Activated T-helper 1 cell treated with anti-CD3 and anti-CD28 coated beads, Interleukin-2, amount 50 U/mL, for 16 hours (primary cell): Measurements from ENCODE around the gene ZDHHC21.

Experiments used
- DNase-seq, 2 donors: peaks; one replicate each; pipeline ENCODE4 v3.0.0-alpha.2; 2020; ENCODE audit warnings: low read depth in 1 of 2, low spot score in 1 of 2

ZDHHC21 gene, protein sequence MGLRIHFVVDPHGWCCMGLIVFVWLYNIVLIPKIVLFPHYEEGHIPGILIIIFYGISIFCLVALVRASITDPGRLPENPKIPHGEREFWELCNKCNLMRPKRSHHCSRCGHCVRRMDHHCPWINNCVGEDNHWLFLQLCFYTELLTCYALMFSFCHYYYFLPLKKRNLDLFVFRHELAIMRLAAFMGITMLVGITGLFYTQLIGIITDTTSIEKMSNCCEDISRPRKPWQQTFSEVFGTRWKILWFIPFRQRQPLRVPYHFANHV

DNA sequence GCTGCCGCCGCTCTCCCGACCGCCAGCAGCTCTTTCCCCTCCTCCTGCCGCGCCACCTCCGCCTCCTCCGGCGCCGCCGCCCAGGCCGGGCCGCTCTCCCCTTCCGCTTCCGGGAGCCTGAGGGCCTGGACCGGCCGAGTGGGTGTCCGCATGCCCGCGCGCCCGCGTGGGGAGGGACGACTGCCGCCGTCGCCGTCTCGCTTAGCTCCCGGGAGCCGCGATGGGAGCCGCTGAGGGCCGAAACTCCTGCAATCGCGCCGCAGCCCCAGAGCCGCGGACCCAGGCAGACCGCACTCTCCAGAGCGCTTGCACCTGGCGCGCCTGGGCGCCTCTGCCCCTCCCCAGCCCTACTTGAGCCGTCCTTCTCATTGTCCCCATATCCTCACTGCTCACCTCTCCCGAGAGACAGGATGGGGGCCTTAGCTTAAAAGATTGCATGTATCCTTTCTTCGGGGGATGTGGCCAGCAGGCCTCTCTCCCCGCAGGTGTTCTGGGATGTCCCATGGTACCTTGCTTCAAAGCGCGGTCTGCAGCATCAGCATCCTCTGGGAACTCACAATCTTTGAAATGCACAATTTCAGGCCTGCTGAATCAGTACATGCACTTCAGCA, at the start of gene ZDHHC21:
Gene ZDHHC21, minus strand, starts transcription at position 182 of the 611 bp plus-strand sequence. CDS start 19,092 bp downstream, outside the sequence.
- DNase-seq, result peak; percentile 21 to 28

GRCh38 chr9:14741369-14741768, 48.1 kb upstream of the ZDHHC21 start:
- no peak for DNase-seq

DNA sequence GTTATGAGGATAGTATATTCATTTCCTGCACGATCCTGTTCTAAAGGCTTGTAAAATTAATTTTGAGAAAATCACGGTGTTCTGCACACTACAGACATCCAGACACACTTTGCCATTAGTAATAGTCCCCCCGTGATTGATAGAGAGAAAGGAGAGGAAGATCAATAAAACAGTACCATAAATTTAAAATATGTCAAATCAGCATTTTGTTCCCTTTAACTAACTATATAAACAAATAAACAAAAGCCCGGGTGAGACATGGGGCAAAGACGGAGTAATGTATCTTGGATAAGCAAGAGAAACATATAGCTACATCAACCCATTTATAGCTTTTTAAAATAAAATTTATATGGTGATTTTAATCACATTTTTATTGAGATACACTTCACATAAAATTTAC, 39.9 kb upstream of the ZDHHC21 start:
- no peak for DNase-seq

GRCh38 chr9:14731294-14731981, 38.2 kb upstream of the ZDHHC21 start:
- DNase-seq, result no peak

- DNase-seq, result no peak
Observed at GRCh38 chr9:14730461-14730898, 37.2 kb upstream of the ZDHHC21 start.

GRCh38 chr9:14723301-14723700, 30.1 kb upstream of the ZDHHC21 start:
- no peak for DNase-seq

DNA sequence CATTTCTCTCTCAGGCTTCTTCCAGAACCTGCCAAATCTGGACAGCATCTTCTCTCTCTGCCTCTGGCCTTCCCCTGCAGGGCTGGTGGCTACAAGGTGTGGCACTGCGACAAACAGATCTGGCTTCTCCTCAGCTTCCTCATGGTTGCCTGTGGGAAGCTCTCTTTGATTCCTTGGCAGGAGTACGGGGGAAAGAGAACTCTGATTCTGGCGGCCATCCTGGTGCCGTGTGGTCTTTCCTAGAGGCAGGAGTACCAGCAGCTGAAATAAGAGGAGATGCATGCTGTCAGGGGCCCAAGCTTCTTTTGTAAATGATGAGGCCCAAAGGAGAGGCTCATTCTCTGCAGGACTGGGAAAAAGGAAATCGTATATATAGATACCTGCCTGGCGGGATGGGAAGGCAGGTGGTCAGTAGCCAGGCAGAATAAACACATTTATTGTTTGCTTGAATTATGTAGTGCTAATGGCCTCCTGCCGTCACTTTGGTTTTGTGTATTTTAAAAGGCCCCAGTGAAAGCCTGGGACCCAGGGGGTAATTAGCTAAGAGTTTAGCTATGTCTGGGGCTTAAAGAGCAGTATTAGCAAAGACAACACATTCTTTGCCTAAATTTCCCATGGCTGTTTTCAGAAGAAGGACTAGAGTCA, 29.3 kb upstream of the ZDHHC21 start, which contains the start of gene CER1:
Gene CER1, minus strand, starts transcription at position 343 of the 645 bp plus-strand sequence. Its CDS starts 61 bp downstream, at position 282.
- DNase-seq, result no peak

DNA sequence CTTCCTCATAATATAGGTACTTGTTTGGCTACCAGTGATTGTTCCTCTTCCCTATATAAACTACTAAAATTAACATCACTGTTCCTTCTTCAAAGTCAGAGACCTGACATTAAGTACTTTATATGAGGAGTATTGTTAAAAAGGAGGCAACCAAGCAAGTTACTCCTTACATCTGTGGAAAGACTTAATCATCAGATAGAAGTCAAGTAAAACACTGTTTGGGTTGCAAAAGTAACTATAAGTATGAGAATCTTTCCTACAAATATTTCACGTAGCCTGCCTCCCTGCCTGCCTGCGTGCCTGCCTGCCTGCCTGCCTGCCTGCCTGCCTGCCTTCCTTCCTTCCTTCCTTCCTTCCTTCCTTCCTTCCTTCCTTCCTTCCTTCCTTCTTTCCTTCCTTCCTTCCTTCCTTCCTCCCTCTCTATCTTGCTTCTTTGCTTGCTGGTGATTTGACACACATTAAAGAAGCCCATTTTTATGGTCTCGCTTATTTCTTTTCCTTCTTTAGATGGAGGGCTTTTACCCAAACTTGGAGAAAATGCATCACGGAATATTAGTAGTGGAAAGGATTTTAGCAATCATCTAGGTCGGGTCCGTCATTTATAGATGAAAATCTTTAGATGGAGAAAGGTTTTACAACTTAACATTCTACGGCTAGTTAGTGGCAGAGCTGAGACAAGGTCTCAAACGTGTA, 26.1 kb upstream of the ZDHHC21 start:
- DNase-seq, result no peak

- DNase-seq, result no peak
Observed at GRCh38 chr9:14715102-14715501, 21.9 kb upstream of the ZDHHC21 start.

- DNase-seq, result no peak
Observed at GRCh38 chr9:14713187-14713767, 20.0 kb upstream of the ZDHHC21 start.

DNA sequence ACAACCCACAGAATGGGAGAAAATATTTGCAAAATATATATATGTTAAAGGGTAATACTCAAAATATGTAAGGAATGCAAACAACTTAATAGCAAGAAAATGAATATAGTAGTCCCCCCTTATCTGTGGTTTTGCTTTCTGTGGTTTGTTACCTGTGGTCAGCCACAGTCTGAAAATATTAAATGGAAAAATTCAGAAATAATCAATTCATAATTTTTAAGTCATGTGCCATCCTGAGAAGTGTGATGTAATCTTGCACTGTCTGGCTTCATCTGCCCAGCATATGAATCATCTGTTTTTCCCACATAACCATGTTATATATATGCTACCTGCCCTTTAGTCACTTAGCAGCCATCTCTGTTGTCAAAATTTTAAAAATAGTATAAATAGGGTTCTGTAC, 17.6 kb upstream of the ZDHHC21 start:
- DNase-seq, result no peak

GRCh38 chr9:14706530-14707140, 13.4 kb upstream of the ZDHHC21 start:
- DNase-seq, result no peak

- no peak for DNase-seq
Observed at GRCh38 chr9:14705079-14705478, 11.8 kb upstream of the ZDHHC21 start.

DNA sequence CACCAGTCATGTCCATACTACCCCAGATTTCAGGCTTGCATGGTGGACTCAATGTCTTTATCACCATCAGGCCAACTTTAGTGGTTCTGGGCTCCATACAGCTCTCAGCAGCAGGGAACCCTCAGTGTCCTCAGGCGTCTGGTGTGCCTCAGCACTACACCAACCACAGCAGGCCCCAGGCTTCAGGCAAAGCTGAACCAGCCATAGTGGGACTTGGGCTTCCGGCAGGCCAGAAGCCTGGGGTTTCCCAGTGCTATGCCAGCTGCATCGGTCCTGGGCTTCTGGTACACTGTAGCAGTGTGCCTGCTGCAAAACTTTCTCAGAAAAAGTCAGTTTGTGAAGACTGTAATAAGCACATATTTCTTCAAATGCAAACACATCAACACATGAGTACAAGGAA, 11.0 kb upstream of the ZDHHC21 start:
- no peak for DNase-seq

GRCh38 chr9:14702200-14702720, 9.0 kb upstream of the ZDHHC21 start:
- no peak for DNase-seq

GRCh38 chr9:14692470-14693250, 572 bp downstream of the ZDHHC21 start:
- no peak for DNase-seq

DNA sequence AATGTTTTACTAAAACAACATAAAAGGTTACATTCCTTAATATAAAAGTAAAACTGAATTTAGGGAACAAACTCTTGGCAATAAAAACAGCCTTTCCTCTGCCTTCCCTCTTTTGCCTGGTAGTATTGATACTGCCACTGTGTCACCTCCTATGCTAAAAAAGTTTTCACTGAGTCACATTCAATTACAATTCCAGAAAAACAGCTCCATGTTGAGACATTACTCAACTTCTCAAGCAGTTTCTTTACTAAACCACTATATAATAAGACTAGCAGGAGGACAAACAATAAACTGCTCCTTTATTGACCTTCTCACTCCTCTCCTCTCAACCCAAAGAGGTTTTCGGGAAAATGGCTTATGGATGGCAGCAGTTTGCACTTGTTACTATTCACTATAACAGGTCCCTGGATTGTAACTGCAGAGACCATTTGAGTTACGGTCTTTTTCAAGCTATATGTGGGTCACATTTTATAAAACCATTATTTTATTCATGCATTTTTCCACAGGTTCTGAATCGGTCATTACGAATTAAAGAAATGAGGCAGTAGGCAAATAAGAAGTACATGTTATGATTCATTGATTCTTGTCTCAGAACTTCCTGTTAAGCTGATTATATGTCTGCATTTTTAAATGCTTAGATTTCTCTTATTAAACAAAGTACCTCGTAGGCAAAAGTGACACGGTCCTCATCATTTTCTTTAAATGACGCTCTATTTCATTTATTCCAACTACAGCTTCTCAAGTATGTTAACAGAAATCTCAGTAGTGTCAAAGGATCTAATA, 2.1 kb downstream of the ZDHHC21 start:
- no peak for DNase-seq

- DNase-seq, result no peak
Observed at GRCh38 chr9:14687042-14687719, 6.1 kb downstream of the ZDHHC21 start.
